Measurements from ENCODE around the gene UBXN6.

Gene UBXN6

DNA sequence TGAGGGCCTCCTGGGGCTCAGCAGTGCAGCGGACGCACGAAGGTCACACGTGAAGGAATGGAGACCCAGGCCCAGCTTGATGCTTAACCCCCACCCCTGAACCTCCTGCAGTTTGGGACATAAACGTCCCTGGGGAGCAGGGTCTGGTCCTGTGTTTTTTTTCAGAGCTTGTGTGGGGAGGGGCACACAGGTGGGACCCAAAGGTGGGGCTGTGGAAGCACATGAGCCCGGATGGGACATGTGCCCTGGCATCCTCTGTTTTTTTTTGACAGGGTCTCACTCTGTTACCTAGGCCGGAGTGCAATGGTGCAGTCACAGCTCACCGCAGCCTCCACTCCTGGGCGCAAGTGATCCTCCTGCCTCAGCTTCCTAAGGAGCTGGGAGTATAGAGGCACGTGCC, 20.5 kb downstream of the UBXN6 start:
- no peak for DNase-seq

DNA sequence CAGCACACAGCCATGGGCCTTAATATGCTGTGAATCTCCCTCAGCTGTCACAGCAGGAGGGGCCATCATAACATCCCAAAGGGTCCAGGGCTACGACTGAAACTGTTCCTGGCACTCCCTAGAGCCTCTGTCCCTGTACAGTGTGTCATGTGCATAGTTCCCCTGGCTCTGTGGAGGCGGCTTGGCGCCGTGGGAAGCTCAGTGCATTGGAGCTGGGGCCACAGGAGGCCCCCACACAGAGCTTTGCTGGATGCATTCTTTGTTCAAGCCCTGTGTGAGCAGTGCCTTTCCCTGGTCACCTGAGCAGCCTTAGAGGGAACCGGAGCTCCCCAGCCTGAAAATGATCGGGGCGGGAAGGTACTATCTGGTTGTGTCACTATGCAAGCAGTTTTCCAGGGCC, 21.4 kb downstream of the UBXN6 start:
- DNase-seq = no peak

GRCh38 chr19:4434391-4434790, 23.2 kb downstream of the UBXN6 start:
- DNase-seq = no peak

- DNase-seq = no peak
Measured at GRCh38 chr19:4432918-4433506, 24.6 kb downstream of the UBXN6 start.

DNA sequence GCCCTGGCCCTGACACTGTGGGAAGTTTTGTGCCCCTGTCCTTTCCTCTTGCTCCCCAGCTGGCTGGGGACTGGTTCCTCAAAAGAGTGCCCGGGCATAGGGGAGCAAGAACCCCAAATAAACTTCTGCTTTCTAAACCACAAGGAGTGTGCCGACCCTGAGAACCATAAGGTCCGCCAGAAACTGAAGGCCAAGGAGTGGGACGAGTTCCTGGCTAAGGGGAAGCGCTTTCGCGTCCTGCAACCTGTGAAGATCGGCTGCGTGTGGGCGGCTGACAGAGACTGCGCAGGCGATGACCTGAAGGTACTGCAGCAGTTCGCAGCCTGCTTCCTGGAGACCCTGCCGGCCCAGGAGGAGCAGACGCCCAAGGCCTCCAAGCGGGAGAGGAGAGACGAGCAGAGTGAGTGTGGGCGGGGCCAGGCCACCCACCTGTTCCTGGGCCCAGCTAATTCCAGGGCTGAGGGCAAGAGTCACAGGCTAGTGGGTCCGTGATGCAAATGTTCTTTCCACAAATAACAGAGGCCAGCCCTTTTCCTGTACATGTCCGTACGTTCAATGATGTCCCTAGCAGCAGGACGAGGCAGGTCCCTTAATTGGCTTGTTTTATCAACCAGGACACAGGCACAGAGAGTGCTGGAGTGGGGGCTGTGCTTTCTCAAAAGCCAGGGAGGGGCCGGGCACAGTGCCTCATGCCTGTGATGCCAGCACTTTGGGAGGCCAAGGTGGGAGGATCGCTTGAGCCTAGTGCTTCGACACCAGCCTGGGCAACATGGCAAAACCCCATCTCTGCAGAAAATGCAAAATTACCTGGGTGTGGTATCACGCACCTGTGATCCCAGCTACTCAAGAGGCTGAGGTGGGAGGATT, 25.6 kb downstream of the UBXN6 start:
- DNase-seq = peak in 1 of 2 experiments; percentile 27

DNA sequence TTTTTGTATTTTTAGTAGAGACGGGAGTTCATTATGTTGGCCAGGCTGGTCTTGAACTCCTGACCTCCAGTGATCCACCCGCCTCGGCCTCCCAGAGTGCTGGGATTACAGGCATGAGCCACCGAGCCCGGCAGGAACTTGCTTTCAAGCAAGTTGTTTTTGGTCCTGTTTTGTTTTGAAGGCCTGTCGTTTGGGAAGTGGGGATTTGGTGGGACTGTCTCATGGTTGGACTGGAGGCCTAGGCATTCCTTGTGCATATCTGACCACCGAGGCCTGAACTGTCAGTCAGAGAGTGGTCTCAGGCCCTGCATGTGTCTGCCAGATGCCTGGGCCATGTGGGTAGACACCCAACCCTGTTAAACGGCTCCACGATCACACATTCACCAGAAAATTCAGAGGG, 26.3 kb downstream of the UBXN6 start:
- no peak for DNase-seq

DNA sequence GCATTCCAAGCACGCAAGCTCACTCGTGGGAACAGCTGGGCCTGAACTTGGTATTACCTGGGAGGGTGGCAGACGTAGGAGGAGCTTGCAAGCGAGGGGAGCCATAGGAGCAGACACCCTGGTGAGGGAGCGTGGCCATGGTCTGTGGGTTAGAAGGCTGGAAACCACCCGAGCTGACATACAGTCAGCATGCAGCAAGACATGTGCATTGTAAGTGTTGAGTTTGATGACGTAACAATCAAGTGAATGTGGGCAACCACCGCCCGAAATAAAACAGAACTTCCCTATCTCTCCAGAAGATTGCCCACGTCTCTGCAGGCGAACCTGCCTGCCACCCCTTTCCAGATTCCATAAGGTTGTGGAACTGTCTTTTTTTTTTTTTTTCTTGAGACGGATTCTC, 26.8 kb downstream of the UBXN6 start:
- no peak for DNase-seq

DNA sequence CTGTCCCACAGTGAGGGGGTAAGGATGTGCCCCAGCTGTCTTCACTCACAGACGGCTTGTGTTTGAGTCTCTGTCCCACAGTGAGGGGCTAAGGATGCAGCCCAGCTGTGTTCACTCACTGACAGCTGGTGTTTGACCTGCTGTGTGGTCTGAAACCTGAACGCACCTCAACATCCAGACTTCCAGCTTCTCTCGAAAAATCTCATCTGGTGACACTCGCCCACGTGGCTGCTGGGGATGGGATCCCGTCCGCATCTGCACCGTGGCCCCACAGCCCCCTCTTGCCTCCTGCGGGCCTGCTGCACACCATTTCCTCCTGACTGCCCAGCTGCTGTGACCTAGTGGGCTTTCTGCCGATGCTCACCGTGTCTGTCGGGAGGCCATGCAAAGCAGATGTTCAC, 27.8 kb downstream of the UBXN6 start:
- no peak for DNase-seq

DNA sequence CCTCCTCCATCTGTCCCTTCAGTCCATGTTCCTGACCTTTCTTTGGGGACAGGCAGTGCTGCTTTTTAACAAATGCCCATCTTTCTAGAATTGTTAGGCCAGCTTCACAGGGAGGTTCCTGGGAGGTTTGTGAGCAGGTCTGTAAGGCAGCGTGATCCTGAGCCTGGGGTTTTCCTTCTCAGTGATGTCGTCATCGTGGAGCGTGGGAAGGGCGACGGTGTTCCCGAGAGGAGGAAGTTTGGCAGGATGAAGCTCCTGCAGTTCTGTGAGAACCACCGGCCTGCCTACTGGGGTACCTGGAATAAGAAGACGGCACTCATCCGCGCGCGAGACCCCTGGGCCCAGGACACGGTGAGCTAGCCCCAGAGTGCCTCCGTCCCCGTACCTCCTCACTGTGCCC, 28.3 kb downstream of the UBXN6 start:
- DNase-seq = no peak

DNA sequence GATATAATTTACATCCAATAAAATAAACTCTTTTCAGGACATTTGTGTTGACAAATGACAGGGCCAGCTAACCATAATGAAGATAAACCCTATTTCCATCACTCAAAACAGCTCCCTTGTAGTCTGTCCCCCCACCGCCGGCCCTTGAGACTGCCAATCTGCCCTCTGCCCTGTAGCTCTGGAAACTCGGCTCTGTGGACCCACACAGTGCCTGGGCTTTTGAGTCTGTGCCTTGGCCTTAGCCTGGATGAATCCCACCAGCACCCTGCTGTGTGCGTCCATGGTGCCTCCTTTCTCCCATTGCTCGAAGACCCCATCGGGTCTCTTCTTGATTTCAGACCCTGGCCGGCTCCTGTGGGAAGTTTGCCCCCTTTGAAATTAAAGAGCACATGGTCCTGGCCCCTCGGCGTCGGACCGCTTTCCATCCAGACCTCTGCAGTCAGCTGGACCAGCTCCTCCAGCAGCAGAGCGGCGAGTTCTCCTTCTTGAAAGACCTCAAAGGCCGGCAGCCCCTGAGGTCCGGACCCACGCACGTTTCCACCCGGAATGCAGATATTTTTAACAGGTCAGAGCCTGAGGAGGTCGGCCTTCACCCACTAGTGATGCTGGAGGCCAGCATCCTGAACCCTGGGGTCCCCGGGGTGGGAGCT, 29.1 kb downstream of the UBXN6 start:
- no peak for DNase-seq

DNA sequence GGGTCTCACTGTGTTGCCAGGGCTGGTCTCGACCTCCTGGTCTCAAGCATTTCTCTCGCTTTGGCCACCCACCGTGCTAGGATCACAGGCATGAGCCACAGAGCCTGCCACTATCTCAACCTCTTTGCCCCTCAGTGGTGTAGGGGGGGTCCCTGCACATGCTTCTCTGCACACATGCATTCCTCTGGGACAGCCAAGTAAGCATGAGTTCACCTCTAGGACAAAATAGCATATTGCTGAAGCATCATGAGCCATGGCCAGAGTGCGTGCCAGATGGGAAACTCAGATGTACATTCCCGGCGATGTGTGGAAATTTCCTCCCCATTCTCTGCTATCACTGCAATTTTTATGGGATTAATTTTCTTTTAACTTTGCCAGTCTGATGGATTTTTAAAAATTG, 32.1 kb downstream of the UBXN6 start:
- DNase-seq = no peak

- DNase-seq = no peak
Measured at GRCh38 chr19:4423416-4424126, 34.0 kb downstream of the UBXN6 start.

- no peak for DNase-seq
Measured at GRCh38 chr19:4416268-4416667, 41.3 kb downstream of the UBXN6 start.

DNA sequence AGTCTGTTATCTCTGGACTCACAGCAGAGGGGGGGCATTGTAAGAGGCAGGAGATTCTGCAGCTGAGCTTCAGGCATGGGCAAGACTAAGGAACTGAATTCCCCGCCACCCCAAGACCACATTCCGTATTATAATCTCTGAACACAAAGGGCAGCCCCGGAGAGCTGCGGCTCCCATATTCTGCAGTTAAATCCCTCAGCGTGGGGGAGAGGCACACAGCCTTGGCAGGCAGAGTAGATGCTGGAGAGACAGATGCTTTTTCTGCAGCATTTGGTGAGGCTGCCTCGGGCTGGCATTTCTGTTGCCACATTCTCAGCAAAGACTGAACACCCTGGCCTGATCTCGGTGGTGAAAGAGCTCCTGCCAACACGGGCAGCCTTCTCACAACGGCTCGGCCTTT, 42.2 kb downstream of the UBXN6 start:
- no peak for DNase-seq

DNA sequence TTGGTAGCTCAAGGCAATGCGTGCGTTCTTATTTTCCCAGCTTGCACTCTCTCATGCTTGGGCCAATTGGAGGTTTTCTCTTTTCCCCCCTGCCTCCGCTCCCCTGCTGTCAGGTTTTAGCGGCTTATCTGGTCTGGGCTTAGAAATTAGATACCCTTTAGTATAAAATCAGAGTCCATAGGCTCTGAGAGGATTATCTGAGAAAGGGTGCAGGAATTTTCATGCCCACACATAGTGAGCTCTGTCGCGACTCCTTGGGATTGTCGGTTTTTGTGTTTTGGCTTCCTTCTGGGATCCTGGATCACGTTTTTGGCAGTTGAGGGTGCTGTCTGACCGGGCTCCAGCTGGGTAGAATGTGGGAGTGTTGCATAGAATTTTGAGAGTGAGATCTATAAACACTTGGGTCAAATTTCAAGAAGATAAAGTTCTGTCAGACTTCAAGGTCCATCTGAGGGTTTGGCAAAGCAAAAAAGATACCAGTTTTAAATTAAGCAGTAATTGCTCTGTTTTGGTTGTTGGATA, 42.7 kb downstream of the UBXN6 start:
- DNase-seq = no peak

DNA sequence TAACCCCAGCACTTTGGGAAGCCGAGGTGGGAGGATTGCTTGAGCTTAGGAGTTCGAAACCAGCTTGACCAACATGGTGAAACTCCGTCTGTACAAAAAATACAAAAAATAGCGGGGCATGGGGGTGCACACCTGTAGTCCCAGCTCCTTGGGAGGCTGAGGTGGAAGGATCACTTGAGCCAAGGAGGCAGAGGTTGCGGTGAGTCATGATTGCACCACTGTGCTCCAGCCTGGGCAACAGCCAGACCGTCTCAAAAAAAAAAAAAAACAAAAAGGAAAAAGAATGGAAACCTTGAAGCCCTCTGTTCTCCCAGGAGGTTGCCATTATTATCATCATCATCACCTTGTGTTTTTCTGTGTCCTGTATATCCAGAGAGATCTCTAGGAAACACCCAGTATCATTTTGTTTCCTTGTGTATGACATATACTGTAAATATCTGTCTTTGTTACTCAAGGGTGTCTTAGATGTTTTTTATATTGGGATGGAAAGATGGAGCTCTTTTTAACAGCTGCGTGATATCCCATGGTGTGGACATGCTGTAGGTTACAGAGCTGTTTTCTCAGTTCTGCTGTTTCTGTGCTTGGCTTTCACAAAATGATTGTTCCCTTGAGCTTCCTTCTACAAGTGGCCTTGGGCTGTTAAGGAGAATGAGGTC, 43.3 kb downstream of the UBXN6 start:
- DNase-seq = no peak

DNA sequence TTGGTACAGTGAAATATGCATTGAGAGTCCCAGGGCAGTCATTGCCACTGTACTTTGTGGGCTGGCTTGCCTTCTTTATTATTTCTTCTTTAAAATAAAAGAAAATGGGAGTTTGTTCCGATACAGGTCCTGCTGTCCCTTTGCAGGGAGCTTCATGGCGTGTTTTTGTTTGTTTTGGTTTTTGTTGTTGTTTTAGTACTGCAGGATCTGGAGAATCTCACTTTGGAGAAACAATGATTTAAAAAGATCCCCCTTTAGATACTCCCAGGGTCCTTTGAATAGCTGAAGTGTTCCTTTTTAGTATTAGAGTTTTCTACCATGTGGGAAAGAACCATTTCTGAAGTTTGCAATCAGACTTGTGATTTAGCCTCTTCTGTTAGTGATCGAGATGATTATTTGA, 44.0 kb downstream of the UBXN6 start:
- no peak for DNase-seq

GRCh38 chr19:4409123-4409933, 48.3 kb downstream of the UBXN6 start:
- no peak for DNase-seq

DNA sequence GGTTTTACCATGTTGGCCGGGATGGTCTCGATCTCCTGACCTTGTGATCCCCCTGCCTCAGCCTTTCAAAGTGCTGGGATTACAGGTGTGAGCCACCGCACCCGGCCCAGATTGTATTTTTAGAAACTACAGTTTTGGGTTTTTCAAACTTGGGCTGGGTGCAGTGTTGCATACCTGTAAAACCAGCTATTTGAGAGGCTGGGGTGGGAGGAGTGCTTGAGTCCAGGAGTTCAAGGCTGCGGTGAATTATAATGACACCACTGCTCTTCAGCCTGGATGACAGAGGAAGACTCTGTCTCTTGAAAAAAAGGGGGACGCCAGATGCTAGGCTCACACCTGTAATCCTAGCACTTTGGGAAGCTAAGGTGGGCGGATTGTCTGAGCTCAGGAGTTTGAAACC, 51.0 kb downstream of the UBXN6 start:
- no peak for DNase-seq

- DNase-seq = no peak
Measured at GRCh38 chr19:4405977-4406376, 51.6 kb downstream of the UBXN6 start.

GRCh38 chr19:4403005-4403761, 54.4 kb downstream of the UBXN6 start:
- no peak for DNase-seq

All from NCI-H526 (cell line).